OCI-LY1 (cell line): ENCODE results near the gene DCTN5.

Experiments
- CTCF ChIP-seq: fragments of 200-600 bp; sonication (generic), shearing (Covaris generic); IDR thresholded peaks from 2 replicates; pipeline ENCODE4 v1.5.1; 2017; ENCODE audit warnings: mild to moderate bottlenecking, antibody characterized with exemption, low read length, moderate library complexity, mixed read lengths
- EZH2 ChIP-seq: fragments of 200-600 bp; sonication (generic), shearing (Covaris generic); IDR thresholded peaks from 2 replicates; pipeline ENCODE4 v1.8.0; 2017; ENCODE audit warnings: borderline replicate concordance, mixed run types, mild to moderate bottlenecking, antibody characterized with exemption, low read length, moderate library complexity, mixed read lengths

- TF ChIP-seq EZH2 (no peak), CTCF (no peak)
Observed at GRCh38 chr16:23629516-23629915, 11.8 kb upstream of the DCTN5 start.
